Fibroblast of the aortic adventitia (primary cell): Measurements from ENCODE around the gene F2RL2. TPM values are rescaled to one million over a fixed set of nuclear protein-coding genes. Genes with fewer than 3 reads are reported as not detected.

Source experiments
- DNase-seq: peaks from one replicate; pipeline ENCODE4 v3.0.0-alpha.2; 2010; ENCODE audit warnings: low read depth
- H3K4me3 ChIP-seq: 2 replicates; pipeline ENCODE4 v1.5.1; 2011; ENCODE audit warnings: low read depth, mild to moderate bottlenecking, control low read depth, low read length, moderate library complexity
- CTCF ChIP-seq: IDR thresholded peaks from 2 replicates; pipeline ENCODE4 v1.5.1; 2011; ENCODE audit warnings: mild to moderate bottlenecking, low read length, control low read depth, inconsistent platforms; ENCODE audit not compliant: insufficient read depth
- total RNA-seq: library from RNA; depleted of rRNA; stranded (reverse); fragments of >200 nt; gene quantifications from 2 replicates; pipeline ENCODE4 v1.2.3, GENCODE V29; 2012; ENCODE audit warnings: low replicate concordance

The F2RL2 gene
- total RNA-seq, 1 donor: 18.6 TPM

- no peak overlapping the region for H3K4me3 ChIP-seq
- TF ChIP-seq CTCF: no peak
Measured at GRCh38 chr5:76662521-76662920, 39.3 kb upstream of the F2RL2 start.

GRCh38 chr5:76660360-76660759, 37.2 kb upstream of the F2RL2 start:
- no peak for TF ChIP-seq CTCF
- no peak overlapping the region for H3K4me3 ChIP-seq
- DNase-seq: peak; percentile 73

More at GRCh38 chr5:76662521-76662920, 39.3 kb upstream of the F2RL2 start:
- no peak for DNase-seq

GRCh38 chr5:76657683-76658311, 34.6 kb upstream of the F2RL2 start:
- TF ChIP-seq CTCF: no peak
- H3K4me3 ChIP-seq: no peak overlapping the region
- peak; percentile 42 for DNase-seq

GRCh38 chr5:76657091-76657490, 33.9 kb upstream of the F2RL2 start:
- DNase-seq: no peak
- H3K4me3 ChIP-seq: no peak overlapping the region
- TF ChIP-seq CTCF: no peak

- no peak for DNase-seq
- no peak overlapping the region for H3K4me3 ChIP-seq
- no peak for TF ChIP-seq CTCF
Measured at GRCh38 chr5:76652809-76653414, 29.7 kb upstream of the F2RL2 start.

- H3K4me3 ChIP-seq: no peak overlapping the region
- no peak for TF ChIP-seq CTCF
- DNase-seq: no peak
Measured at GRCh38 chr5:76649140-76649539, 25.9 kb upstream of the F2RL2 start.
